OCI-LY1 (cell line): ENCODE measurements around the gene RNF212.

ENCODE experiments used
- H2AFZ ChIP-seq: fragments of 200-600 bp; sonication (generic), shearing (Covaris generic); 2 replicates; pipeline ENCODE4 v1.6.0; 2014; ENCODE audit warnings: antibody characterized with exemption, mild to moderate bottlenecking, low read length
- H3F3A ChIP-seq: fragments of 200-600 bp; sonication (generic), shearing (Covaris generic); 2 replicates; pipeline ENCODE4 v1.6.0; 2014; ENCODE audit warnings: mild to moderate bottlenecking, antibody characterized with exemption, low read length, moderate library complexity; ENCODE audit not compliant: insufficient read depth
- H3K27ac ChIP-seq: fragments of 200-600 bp; sonication (generic); 2 replicates; pipeline ENCODE4 v1.5.1; 2014; ENCODE audit warnings: low read length, mixed run types, mild to moderate bottlenecking, low read depth; ENCODE audit not compliant: poor library complexity, severe bottlenecking
- H3K27me3 ChIP-seq: fragments of 200-600 bp; sonication (generic); 2 replicates; pipeline ENCODE4 v1.6.0; 2014; ENCODE audit warnings: antibody characterized with exemption, mild to moderate bottlenecking, low read length, moderate library complexity; ENCODE audit not compliant: insufficient read depth
- H3K36me3 ChIP-seq: fragments of 200-600 bp; sonication (generic); 2 replicates; pipeline ENCODE4 v1.6.1; 2014; ENCODE audit warnings: mild to moderate bottlenecking, antibody characterized with exemption, low read length, moderate library complexity, mixed read lengths; ENCODE audit not compliant: insufficient read depth
- H3K4me1 ChIP-seq: fragments of 200-600 bp; sonication (generic); 2 replicates; pipeline ENCODE4 v1.5.1; 2014; ENCODE audit warnings: mild to moderate bottlenecking, low read length, moderate library complexity; ENCODE audit not compliant: insufficient read depth, severe bottlenecking
- H3K4me2 ChIP-seq: fragments of 200-600 bp; sonication (generic), shearing (Covaris generic); 2 replicates; pipeline ENCODE4 v1.6.1; 2014; ENCODE audit warnings: low read length
- H3K4me3 ChIP-seq: fragments of 200-600 bp; sonication (generic); 2 replicates; pipeline ENCODE4 v1.5.1; 2014; ENCODE audit warnings: low read length, low read depth, mild to moderate bottlenecking, mixed read lengths; ENCODE audit not compliant: poor library complexity, severe bottlenecking
- H3K79me2 ChIP-seq: fragments of 200-600 bp; shearing (Covaris generic); 2 replicates; pipeline ENCODE4 v1.6.1; 2016; ENCODE audit warnings: mixed run types, low read length, mixed read lengths; ENCODE audit not compliant: insufficient read depth
- H3K9ac ChIP-seq: fragments of 200-600 bp; sonication (generic), shearing (Covaris generic); 2 replicates; pipeline ENCODE4 v1.6.1; 2014; ENCODE audit warnings: mild to moderate bottlenecking, low read length, mixed read lengths
- H3K9me2 ChIP-seq: fragments of 200-600 bp; sonication (generic), shearing (Covaris generic); 2 replicates; pipeline ENCODE4 v1.6.1; 2014; ENCODE audit warnings: low read depth, mild to moderate bottlenecking, low read length, mixed read lengths
- H3K9me3 ChIP-seq: fragments of 200-600 bp; shearing (Covaris generic); 2 replicates; pipeline ENCODE4 v1.6.1; 2014; ENCODE audit warnings: low read length, mixed read lengths
- H4K20me1 ChIP-seq: fragments of 200-600 bp; sonication (generic), shearing (Covaris generic); 2 replicates; pipeline ENCODE4 v1.6.0; 2016; ENCODE audit warnings: mild to moderate bottlenecking, low read length; ENCODE audit not compliant: insufficient read depth
- EZH2 ChIP-seq: fragments of 200-600 bp; sonication (generic), shearing (Covaris generic); IDR thresholded peaks from 2 replicates; pipeline ENCODE4 v1.8.0; 2017; ENCODE audit warnings: borderline replicate concordance, mixed run types, mild to moderate bottlenecking, antibody characterized with exemption, low read length, moderate library complexity, mixed read lengths
- TF ChIP-seq, protein P1 (sequence below): fragments of 200-600 bp; sonication (generic), shearing (Covaris generic); IDR thresholded peaks from 2 replicates; pipeline ENCODE4 v1.5.1; 2017; ENCODE audit warnings: mild to moderate bottlenecking, antibody characterized with exemption, low read length, moderate library complexity, mixed read lengths

The RNF212 gene

DNA sequence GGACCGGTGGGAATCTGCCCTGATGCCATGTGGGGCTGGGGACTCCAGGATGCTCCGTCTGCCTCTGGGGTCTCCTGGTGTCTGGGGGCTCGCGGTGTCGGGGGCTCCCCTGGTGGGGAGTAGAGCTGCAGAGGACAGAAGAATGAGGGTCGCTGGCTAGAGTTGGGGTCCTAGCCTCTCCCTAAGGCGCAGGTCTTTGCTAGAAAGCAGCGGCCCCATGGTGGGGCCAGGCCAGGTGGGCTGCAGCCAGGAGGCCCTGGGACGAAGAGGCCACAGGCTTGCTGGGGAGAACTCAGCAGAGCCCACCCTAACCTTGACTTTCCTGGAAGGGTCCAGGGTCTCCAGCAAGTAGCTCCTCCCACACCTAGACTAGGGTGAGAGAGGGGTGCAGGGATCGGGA, 80.5 kb downstream of the RNF212 start:
- H3K9ac ChIP-seq: no peak overlapping the region
- TF ChIP-seq, protein P1, sequence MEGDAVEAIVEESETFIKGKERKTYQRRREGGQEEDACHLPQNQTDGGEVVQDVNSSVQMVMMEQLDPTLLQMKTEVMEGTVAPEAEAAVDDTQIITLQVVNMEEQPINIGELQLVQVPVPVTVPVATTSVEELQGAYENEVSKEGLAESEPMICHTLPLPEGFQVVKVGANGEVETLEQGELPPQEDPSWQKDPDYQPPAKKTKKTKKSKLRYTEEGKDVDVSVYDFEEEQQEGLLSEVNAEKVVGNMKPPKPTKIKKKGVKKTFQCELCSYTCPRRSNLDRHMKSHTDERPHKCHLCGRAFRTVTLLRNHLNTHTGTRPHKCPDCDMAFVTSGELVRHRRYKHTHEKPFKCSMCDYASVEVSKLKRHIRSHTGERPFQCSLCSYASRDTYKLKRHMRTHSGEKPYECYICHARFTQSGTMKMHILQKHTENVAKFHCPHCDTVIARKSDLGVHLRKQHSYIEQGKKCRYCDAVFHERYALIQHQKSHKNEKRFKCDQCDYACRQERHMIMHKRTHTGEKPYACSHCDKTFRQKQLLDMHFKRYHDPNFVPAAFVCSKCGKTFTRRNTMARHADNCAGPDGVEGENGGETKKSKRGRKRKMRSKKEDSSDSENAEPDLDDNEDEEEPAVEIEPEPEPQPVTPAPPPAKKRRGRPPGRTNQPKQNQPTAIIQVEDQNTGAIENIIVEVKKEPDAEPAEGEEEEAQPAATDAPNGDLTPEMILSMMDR: no peak
- no peak for TF ChIP-seq EZH2
- H3K4me3 ChIP-seq: no peak overlapping the region
- no peaks in the 10 kb centered on the region for H3K36me3 ChIP-seq
- no peak overlapping the region for H2AFZ ChIP-seq
- no peaks in the 10 kb centered on the region for H3K9me2 ChIP-seq
- no peaks in the 10 kb centered on the region for H3K9me3 ChIP-seq
- H3K4me2 ChIP-seq: no peak overlapping the region
- H3K4me1 ChIP-seq: no peaks in the 10 kb centered on the region
- no peaks in the 10 kb centered on the region for H3K79me2 ChIP-seq
- H3F3A ChIP-seq: no peaks in the 10 kb centered on the region
- H3K27ac ChIP-seq: no peak overlapping the region
- H4K20me1 ChIP-seq: no peaks in the 10 kb centered on the region
- H3K27me3 ChIP-seq: no peaks in the 10 kb centered on the region

DNA sequence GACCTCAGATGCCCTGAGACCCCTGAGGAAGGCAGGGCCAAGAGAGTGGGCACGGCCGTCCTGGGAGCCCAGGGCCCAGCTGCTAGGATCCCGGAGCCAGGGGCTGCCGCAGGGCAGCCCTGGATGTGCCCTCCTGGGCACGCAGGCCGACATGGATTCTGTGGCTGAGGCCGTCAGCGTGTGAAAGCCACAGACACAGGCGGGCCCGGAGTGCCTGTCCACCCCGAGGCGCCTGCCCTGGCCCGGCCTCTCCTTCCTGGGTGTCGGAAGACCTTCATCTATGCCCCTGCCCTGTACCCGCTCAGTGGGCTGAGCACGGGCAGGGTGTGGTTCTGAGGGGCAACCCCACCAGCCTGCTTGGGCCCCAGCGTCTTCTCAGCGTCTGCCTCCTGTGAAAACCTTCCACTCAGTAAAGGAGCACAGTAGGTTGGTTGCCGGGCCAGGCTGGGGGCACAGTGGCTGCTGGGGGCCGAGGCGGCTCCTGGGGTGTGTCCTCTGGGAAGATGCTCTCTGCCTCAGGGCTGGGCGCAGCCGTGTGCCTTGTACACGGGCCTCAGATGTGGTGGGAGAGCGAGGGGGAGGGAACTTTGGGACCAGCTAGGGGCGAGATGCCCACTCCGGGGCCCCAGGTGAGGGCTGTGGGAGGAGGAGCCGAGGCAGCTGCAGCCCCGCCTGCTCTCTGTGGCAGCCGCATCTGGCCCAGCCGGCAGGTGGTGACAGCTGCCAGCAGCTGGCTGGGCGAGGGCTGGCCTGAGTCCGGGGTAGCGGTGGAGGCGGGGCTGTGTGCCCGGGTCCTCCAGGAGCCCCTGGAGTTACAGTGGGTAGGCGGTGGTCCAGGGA, 81.2 kb downstream of the RNF212 start:
- Histone ChIP-seq H3K27me3 (no peaks in the 10 kb centered on the region), H3K9me2 (no peaks in the 10 kb centered on the region), H3K4me2 (no peak overlapping the region), H3K36me3 (no peaks in the 10 kb centered on the region), H3F3A (no peaks in the 10 kb centered on the region), H3K4me3 (no peak overlapping the region), H3K79me2 (no peaks in the 10 kb centered on the region), H3K9ac (no peak overlapping the region), H2AFZ (no peak overlapping the region), H3K9me3 (no peaks in the 10 kb centered on the region), H3K27ac (no peak overlapping the region), H3K4me1 (no peaks in the 10 kb centered on the region), H4K20me1 (no peaks in the 10 kb centered on the region)
- TF ChIP-seq EZH2: no peak
- TF ChIP-seq, protein P1: no peak

DNA sequence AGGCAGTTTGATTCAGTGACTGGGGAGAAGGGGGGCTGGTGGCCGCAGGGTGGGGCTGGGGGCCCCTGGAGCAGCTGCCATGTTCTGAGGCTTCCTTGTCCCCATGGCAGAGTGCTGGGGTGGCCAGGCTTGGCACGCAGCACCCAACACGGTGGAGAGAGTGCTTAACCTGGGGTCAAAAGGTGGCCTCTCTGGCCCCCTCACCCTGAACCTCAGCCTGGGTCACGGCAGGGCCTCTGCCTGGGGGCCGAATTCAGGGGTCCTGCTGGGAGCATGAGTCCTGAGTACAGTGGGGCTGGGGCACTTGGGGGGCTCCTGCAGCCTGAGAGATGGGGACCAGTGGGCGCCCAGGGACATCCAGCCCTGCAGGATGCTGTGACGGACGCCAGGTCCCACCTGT, 82.0 kb downstream of the RNF212 start:
- no peak overlapping the region for H2AFZ ChIP-seq
- H3K27me3 ChIP-seq: no peaks in the 10 kb centered on the region
- H3K36me3 ChIP-seq: no peaks in the 10 kb centered on the region
- no peaks in the 10 kb centered on the region for H3K9me2 ChIP-seq
- no peak overlapping the region for H3K4me3 ChIP-seq
- H3K9me3 ChIP-seq: no peaks in the 10 kb centered on the region
- no peaks in the 10 kb centered on the region for H3F3A ChIP-seq
- H4K20me1 ChIP-seq: no peaks in the 10 kb centered on the region
- H3K4me2 ChIP-seq: no peak overlapping the region
- no peak overlapping the region for H3K27ac ChIP-seq
- TF ChIP-seq, protein P1: no peak
- no peak for TF ChIP-seq EZH2
- no peak overlapping the region for H3K9ac ChIP-seq
- H3K79me2 ChIP-seq: no peaks in the 10 kb centered on the region
- H3K4me1 ChIP-seq: peaks cover 1% of the 10 kb centered on the region
